Naive thymus-derived CD8-positive, alpha-beta T cell (primary cell): ENCODE data around the gene MRPL39. TPM values are rescaled to one million over a fixed set of nuclear protein-coding genes. Genes with fewer than 3 reads are reported as not detected.

Source experiments
- ATAC-seq, 2 donors: fragments of 150-1000 bp; cut with Tn5 transposase in 1 of 2; sonication (Bioruptor Pico), chemical (Tn5 transposase) in 1 of 2; 1 replicate in 1 of 2; 2 replicates in 1 of 2; pipeline ENCODE4 v1.10.0; 2021; ENCODE audit warnings: mild to moderate bottlenecking in 2 of 2, moderate library complexity in 2 of 2
- POLR2A ChIA-PET: fragments of 350-600 bp; sonication (Branson Sonifier 250); formaldehyde crosslinking; loops from one replicate; lab custom pipeline; 2021; ENCODE audit warnings: antibody characterized with exemption; lab: Charles Lee
- DNase-seq, 10 donors: peaks; one replicate each; pipeline versions ENCODE4 v3.0.0 to v3.0.0-alpha.2; 2020 to 2022
- H3K27ac Mint-ChIP-seq, 10 donors: one replicate each; pipeline ENCODE4 v1.8.0; 2020 to 2022; ENCODE audit warnings: mild to moderate bottlenecking in 10 of 10, mixed read lengths in 10 of 10, moderate library complexity in 4 of 10, inconsistent platforms in 1 of 10
- H3K27me3 Mint-ChIP-seq, 5 donors: one replicate each; pipeline ENCODE4 v1.8.0; 2021 to 2022; ENCODE audit warnings: mixed read lengths in 5 of 5
- H3K36me3 Mint-ChIP-seq, 3 donors: one replicate each; pipeline ENCODE4 v1.8.0; 2020 to 2022; ENCODE audit warnings: mixed read lengths in 3 of 3, mild to moderate bottlenecking in 2 of 3, inconsistent platforms in 1 of 3
- H3K4me1 Mint-ChIP-seq, 4 donors: one replicate each; pipeline ENCODE4 v1.8.0; 2021 to 2022; ENCODE audit warnings: mixed read lengths in 4 of 4
- H3K4me3 Mint-ChIP-seq, 10 donors: one replicate each; pipeline ENCODE4 v1.8.0; 2020 to 2022; ENCODE audit warnings: mild to moderate bottlenecking in 10 of 10, mixed read lengths in 10 of 10, moderate library complexity in 6 of 10, inconsistent platforms in 1 of 10
- H3K9me3 Mint-ChIP-seq, 9 donors: one replicate each; pipeline ENCODE4 v1.8.0; 2020 to 2022; ENCODE audit warnings: mixed read lengths in 9 of 9, mild to moderate bottlenecking in 3 of 9, inconsistent platforms in 1 of 9, moderate library complexity in 1 of 9
- polyA plus RNA-seq, 3 donors: library from polyadenylated mRNA; unstranded; fragments of 300-500 nt; fragmentation: Illumina TruSeq; gene quantifications; one replicate each; pipeline ENCODE4 v1.2.3, GENCODE V29; 2021
- total RNA-seq, 8 experiments: library from RNA in 2 of 8; stranded (reverse) in 2 of 8; gene quantifications; one replicate each; pipeline ENCODE4 v1.2.3 and lab custom pipeline; 2021 to 2026

The MRPL39 gene
- total and polyA plus RNA-seq, 5 experiments from 2014 or later, result 21.7 to 41.1 (median 29.6) TPM

GRCh38 chr21:25551569-25551968 lies 55.7 kb downstream of the MRPL39 start:
- no peaks in the 10 kb centered on the region for H3K9me3 Mint-ChIP-seq
- ATAC-seq, result no peak
- no peaks in the 10 kb centered on the region for H3K4me1 Mint-ChIP-seq
- no peak overlapping the region for H3K27ac Mint-ChIP-seq
- no peaks in the 10 kb centered on the region for H3K36me3 Mint-ChIP-seq
- POLR2A ChIA-PET, result no interaction called here
- no peak overlapping the region for H3K4me3 Mint-ChIP-seq
- DNase-seq, result no peak
- no peaks in the 10 kb centered on the region for H3K27me3 Mint-ChIP-seq

- Mint-ChIP-seq H3K4me1 (no peaks in the 10 kb centered on the region), H3K4me3 (no peak overlapping the region), H3K36me3 (no peaks in the 10 kb centered on the region), H3K27me3 (no peaks in the 10 kb centered on the region), H3K9me3 (no peaks in the 10 kb centered on the region), H3K27ac (no peak overlapping the region)
- no peak for ATAC-seq
- POLR2A ChIA-PET, result no interaction called here
- no peak for DNase-seq
Observed at GRCh38 chr21:25550352-25551120, 56.7 kb downstream of the MRPL39 start.

GRCh38 chr21:25541042-25541441 lies 66.2 kb downstream of the MRPL39 start:
- no peak for ATAC-seq
- Mint-ChIP-seq H3K27me3 (no peaks in the 10 kb centered on the region), H3K4me1 (no peaks in the 10 kb centered on the region), H3K4me3 (no peak overlapping the region), H3K9me3 (peaks cover 5 to 33% (median 19%) of the 10 kb centered on the region in 9 donors), H3K36me3 (peaks cover 0 to 19% (median 14%) of the 10 kb centered on the region in 3 donors), H3K27ac (no peak overlapping the region)
- no peak for DNase-seq
- POLR2A ChIA-PET, result no interaction called here

GRCh38 chr21:25539606-25540005 lies 67.7 kb downstream of the MRPL39 start:
- H3K9me3 Mint-ChIP-seq, result peaks cover 5 to 34% (median 19%) of the 10 kb centered on the region in 9 donors
- no peak for DNase-seq
- H3K36me3 Mint-ChIP-seq, result peaks cover 0 to 19% (median 14%) of the 10 kb centered on the region in 3 donors
- POLR2A ChIA-PET, result no interaction called here
- ATAC-seq, result no peak
- no peaks in the 10 kb centered on the region for H3K4me1 Mint-ChIP-seq
- H3K27ac Mint-ChIP-seq, result no peak overlapping the region
- no peak overlapping the region for H3K4me3 Mint-ChIP-seq
- no peaks in the 10 kb centered on the region for H3K27me3 Mint-ChIP-seq

GRCh38 chr21:25537174-25537573 lies 70.1 kb downstream of the MRPL39 start:
- no peak overlapping the region for H3K27ac Mint-ChIP-seq
- H3K9me3 Mint-ChIP-seq, result peaks cover 5 to 34% (median 19%) of the 10 kb centered on the region in 9 donors
- H3K4me1 Mint-ChIP-seq, result no peaks in the 10 kb centered on the region
- no peak for ATAC-seq
- H3K27me3 Mint-ChIP-seq, result no peaks in the 10 kb centered on the region
- DNase-seq, result no peak
- POLR2A ChIA-PET, result no interaction called here
- peaks cover 0 to 19% (median 14%) of the 10 kb centered on the region in 3 donors for H3K36me3 Mint-ChIP-seq
- no peak overlapping the region for H3K4me3 Mint-ChIP-seq

GRCh38 chr21:25536752-25537151 lies 70.5 kb downstream of the MRPL39 start:
- Mint-ChIP-seq H3K27ac (no peak overlapping the region), H3K27me3 (no peaks in the 10 kb centered on the region), H3K4me3 (no peak overlapping the region), H3K36me3 (peaks cover 0 to 19% (median 14%) of the 10 kb centered on the region in 3 donors), H3K4me1 (no peaks in the 10 kb centered on the region), H3K9me3 (peaks cover 5 to 34% (median 19%) of the 10 kb centered on the region in 9 donors)
- no peak for ATAC-seq
- POLR2A ChIA-PET, result no interaction called here
- DNase-seq, result no peak

- peaks cover 0 to 19% (median 14%) of the 10 kb centered on the region in 3 donors for H3K36me3 Mint-ChIP-seq
Observed at GRCh38 chr21:25535849-25536248, 71.4 kb downstream of the MRPL39 start.

More at GRCh38 chr21:25535849-25536248, 71.4 kb downstream of the MRPL39 start:
- H3K4me3 Mint-ChIP-seq, result no peak overlapping the region
- no peak for DNase-seq
- no peaks in the 10 kb centered on the region for H3K27me3 Mint-ChIP-seq
- H3K4me1 Mint-ChIP-seq, result no peaks in the 10 kb centered on the region
- POLR2A ChIA-PET, result no interaction called here
- ATAC-seq, result no peak
- H3K27ac Mint-ChIP-seq, result no peak overlapping the region
- H3K9me3 Mint-ChIP-seq, result peaks cover 5 to 34% (median 23%) of the 10 kb centered on the region in 9 donors

Other genes with a start within 250 kb of the MRPL39 start
- gene JAM2, start 31.8 kb upstream of the MRPL39 start, total RNA-seq, result under 1 TPM; 0.19 to 0.23 TPM
- gene JAM2, start 31.8 kb upstream of the MRPL39 start, polyA plus RNA-seq, result under 1 TPM in 2 of 3 donors, not detected in 1; 0.05 to 0.21 TPM
- gene ATP5PF, start 127.4 kb upstream of the MRPL39 start, total RNA-seq, result 10 to 100 TPM; 63.3 to 68.3 TPM
- gene ATP5PF, start 127.4 kb upstream of the MRPL39 start, polyA plus RNA-seq, result 100 to 1,000 TPM; 328 to 439 (median 390) TPM
- gene GABPA, start 127.5 kb upstream of the MRPL39 start, total RNA-seq, result 10 to 100 TPM; 34.2 to 34.5 TPM
- 10 to 100 TPM; 16.8 to 18.4 (median 16.8) TPM for gene GABPA, start 127.5 kb upstream of the MRPL39 start, polyA plus RNA-seq